Stimulated activated CD8-positive, alpha-beta memory T cell treated with anti-CD3 and anti-CD28 coated beads, Interleukin-2, amount 100 ng/mL, for 48 hours (primary cell): Measurements from ENCODE around the gene ACSL4.
"Not testable (repeated sequence)": the region's sequence is repeated elsewhere in the genome, so short reads cannot be mapped to it uniquely, and the experiment has no call there.

Experiments
- DNase-seq, 2 donors: peaks; one replicate each; pipeline ENCODE4 v3.0.0-alpha.2; 2020; ENCODE audit warnings: low read depth in 2 of 2

ACSL4 gene

GRCh38 chrX:109672239-109672638, 60.8 kb downstream of the ACSL4 start:
- no peak for DNase-seq

DNA sequence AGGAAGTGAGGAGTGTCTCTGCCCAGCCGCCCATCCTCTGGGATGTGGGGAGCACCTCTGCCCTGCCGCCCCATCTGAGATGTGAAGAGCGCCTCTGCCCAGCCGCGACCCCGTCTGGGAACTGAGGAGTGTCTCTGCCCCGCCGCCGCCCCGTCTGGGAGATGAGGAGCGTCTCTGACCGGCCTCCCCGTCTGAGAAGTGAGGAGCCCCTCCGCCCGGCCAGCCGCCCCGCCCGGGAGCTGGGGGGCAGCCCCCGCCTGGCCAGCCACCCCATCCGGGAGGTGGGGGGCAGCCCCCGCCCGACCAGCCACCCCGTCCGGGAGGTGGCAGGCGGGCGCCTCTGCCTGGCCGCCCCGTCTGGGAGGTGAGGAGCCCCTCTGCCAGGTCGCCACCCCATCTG, 61.9 kb downstream of the ACSL4 start:
- DNase-seq, result not testable (repeated sequence)

GRCh38 chrX:109667986-109668385, 65.1 kb downstream of the ACSL4 start:
- no peak for DNase-seq

DNA sequence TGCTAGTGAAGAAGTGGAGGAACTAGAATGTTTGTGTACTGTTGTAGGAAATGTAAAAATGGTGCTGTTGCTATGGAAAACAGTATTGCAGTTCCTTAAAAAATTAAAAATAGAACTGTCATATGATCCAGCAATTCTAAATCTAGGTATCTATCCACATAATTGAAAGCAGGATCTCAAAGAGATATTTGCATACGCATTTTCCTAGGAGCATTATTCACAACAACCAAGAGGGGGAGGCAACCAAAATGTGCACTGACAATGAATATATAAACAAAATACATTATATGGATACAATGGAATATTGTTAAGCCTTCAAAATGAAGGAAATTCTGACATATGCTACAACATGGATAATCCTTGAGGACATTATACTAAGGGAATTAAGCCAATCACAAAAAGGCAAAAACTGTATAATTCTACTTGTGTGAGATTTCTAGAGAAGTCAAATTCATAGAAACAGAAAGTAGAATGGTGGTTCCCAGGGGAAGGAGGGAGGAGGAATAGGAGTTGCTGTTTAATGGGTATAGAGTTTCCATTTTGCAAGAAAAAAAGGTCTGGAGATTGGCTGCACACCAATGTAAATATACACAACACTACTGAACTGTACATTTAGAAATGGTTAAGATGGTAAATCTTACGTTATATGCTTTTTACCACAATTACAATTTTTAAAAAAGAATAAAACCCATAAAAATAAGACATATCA, 72.5 kb downstream of the ACSL4 start:
- no peak for DNase-seq

GRCh38 chrX:109658391-109658790, 74.7 kb downstream of the ACSL4 start:
- DNase-seq, result no peak

DNA sequence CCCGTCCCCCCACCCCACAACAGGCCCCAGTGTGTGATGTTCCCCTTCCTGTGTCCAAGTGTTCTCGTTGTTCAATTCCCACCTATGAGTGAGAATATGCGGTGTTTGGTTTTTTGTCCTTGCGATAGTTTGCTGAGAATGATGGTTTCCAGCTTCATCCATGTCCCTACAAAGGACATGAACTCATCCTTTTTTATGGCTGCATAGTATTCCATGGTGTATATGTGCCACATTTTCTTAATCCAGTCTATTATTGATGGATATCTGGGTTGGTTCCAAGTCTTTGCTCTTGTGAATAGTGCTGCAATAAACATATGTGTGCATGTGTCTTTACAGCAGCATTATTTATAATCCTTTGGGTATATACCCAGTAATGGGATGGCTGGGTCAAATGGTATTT, 75.7 kb downstream of the ACSL4 start:
- DNase-seq, result not testable (repeated sequence)

GRCh38 chrX:109656774-109657173, 76.3 kb downstream of the ACSL4 start:
- no peak for DNase-seq

GRCh38 chrX:109655502-109656201, 77.4 kb downstream of the ACSL4 start:
- no peak for DNase-seq

GRCh38 chrX:109654516-109655109, 78.4 kb downstream of the ACSL4 start:
- no peak for DNase-seq

- DNase-seq, result not testable (repeated sequence)
Measured at GRCh38 chrX:109644671-109645070, 88.4 kb downstream of the ACSL4 start.

DNA sequence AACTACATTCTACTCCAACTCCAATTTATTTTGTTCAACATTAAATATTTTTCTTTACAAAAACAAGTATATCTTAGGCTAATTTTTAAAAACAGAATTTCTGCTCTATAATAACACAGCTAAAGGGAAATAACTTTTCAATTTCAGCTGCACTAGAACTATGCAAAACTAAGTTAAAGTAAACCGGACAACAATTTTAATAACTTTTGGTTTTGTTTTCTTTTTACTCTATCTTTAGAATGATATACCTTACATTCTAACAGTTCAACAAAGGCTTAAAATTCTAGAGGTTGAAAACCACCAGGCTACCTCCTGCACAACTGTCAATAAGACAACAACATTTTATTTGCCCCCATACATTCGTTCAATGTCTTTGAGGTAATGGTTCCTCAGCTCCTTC, 89.4 kb downstream of the ACSL4 start:
- no peak for DNase-seq

DNA sequence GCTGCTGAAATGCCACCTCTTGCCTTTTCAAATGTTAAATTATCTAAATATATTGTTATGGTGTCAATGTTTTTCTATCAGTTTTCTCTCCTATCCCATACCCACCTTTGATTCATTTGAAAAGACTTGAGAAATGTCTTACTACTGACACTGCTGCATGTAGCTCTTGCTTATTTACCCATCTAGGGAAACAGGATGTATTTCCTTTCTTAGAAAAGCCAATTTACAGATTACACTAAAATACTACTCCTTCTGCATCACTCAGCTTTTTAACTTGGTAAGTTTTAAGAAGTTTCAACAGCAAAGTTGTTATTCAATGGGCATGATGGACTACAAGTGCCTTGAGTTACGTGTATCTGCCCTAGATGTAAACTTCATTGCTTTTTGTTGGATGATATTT, 94.9 kb downstream of the ACSL4 start:
- DNase-seq, result no peak

GRCh38 chrX:109637477-109637876, 95.6 kb downstream of the ACSL4 start:
- DNase-seq, result not testable (repeated sequence)

DNA sequence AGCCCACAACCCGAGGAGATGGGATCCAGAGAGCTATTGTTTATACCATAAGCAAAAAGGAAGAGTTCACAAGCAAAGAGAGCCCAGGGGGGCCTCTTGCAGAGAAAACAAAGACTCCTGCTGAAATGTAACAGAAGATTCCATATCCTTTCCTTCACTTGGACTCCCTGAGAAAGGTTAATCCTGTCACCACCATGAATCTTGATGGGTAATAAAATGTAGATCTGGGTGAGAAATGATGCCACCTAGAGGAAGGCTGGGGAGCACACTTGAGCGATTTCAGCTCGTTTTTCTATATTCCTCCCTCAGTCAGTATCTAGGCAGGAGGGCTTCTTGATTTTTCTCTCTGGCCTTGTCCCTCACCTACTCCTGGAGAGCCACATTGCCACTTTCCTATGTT, 97.9 kb downstream of the ACSL4 start:
- DNase-seq, result no peak

DNA sequence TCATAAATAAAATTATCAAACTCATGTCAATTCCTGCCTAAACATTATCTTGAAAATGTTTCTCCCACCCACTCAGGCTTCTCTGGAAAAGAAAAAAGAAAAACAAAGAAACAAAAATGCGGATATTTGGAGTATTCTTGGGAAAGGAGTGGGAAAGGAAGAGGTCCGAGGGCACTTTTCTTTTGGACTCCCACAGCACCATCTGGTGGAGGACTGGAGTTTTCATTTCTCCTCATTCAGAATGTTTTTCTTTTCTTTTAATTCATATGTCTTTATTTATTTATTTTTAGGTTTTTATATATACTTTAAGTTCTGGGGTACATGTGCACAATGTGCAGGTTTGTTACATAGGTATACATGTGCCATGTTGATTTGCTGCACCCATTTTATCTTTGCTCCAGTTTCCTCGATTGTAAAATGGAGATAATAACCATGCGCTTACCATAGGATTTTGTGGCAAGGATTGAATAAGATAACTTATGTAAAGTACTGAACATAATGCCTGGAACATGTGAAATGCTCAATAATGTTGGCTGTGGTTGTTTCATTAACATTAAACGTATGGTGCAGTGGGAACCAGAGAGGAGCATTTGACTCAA, 100.1 kb downstream of the ACSL4 start:
- DNase-seq, result no peak

DNA sequence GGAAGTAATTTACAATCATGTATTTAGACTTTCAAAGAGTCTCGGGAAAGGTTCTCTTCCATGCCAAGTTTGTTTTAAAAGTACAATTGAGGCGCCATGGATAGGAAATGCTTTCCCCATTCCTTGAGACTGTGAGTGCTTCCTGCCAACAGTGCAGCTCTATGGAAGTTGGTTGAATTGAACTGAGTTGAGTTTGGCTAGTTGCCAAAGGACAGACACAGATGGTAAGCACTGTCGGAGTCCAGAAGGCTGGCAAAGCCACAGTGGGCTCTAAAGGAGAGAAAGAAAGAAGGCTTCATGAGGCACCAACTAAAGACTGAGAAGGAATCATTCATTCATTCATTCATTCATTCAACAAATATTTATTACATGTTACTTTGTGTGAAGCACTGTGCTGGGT, 103.7 kb downstream of the ACSL4 start:
- DNase-seq, result no peak

DNA sequence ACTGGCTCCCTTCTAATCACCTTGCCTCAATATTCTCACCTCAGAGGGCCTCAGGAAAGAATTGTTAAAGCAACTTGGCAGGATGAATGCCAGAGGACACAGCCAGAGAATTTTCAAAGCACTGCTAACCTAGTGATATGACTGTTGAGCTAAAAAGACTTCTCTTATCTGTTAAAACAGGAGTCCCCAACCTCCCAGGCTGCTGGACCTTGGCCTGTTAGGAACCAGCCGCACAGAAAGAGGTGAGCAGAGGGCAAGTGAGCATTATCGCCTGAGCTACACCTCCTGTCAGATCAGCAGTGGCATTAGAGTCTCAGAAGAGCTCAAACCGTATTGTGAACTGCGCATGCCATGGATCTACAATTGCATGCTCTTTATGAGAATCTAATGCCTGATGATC, 106.4 kb downstream of the ACSL4 start:
- DNase-seq, result no peak

DNA sequence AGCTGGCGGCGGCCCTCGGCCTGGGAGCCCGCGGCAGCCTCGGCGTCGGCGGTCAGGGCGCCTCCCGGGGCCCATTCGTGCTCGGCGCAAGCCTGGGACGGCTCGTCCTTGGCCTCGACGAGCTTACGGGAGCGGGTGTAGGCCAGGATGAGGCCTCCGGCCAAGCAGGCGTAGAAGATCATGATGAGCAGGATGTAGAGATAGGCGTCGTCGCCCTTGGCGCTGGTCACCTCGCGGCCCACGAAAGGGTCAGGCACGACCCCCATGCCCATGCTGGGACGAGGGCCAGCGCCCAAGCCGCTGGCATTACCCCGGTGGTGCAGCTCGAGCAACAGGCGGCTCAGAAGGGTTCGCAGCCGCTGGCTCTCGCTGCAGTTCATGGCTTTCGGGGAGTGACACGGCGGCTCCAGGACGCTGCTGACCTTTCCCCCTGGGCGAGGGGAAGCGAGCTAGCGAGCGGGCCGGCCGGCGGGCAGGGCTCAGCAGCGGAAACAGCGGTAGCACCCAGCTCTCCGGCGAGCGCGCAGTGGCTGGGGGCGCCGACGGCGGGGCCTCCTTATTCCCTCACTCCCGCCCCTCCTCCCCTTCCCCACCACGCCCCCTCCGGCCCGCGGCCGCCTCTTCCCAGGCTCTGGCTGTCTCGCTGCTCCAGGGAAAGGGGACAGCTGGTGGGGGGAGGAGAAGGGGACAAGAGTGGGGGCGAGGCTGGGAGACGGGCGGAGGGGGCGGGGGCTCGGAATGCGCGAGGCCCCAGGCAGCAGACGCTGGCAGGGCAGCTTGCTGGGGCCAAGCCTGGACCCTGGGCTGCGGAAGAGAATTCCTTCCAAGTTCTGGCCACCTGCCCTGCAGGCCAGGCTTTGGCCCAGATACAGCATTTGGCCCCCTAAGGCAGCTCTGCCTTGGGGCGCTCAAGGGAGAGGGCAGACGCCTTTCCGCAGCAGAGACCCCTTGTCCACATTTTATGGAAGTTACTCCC, 108.1 kb downstream of the ACSL4 start, which contains the start of gene KCNE5:
TSS of gene KCNE5 (minus strand) at position 532 of the 976 bp plus-strand sequence. CDS start at position 380, 152 bp downstream.
- DNase-seq, result no peak

DNA sequence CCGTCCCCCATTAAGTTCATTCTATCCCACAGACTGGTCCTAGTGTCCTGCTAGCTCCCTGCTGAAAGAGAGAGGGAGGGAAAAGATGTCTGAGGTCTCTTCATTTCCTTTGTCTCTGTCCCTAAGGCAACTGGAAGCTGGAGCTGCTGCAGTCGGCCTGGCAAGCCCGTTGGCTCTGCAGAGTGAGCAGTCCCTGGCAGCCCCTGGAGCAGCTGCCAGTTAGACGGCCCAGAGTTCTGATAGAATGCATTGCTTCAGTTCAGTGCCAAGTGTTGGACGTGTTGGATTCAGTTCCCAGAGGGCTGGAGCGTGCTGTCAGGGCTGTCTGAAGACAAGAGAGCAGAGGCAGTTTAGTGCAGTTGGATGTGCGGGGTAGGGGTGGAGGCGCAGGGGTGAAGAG, 109.1 kb downstream of the ACSL4 start:
- no peak for DNase-seq

- no peak for DNase-seq
Measured at GRCh38 chrX:109622270-109622669, 110.8 kb downstream of the ACSL4 start.

- no peak for DNase-seq
Measured at GRCh38 chrX:109619771-109620170, 113.3 kb downstream of the ACSL4 start.
